GM12878 (cell line): Measurements from ENCODE around the gene PLCB4. TPM values are rescaled to one million over a fixed set of nuclear protein-coding genes. Genes with fewer than 3 reads are reported as not detected.
"Not testable (repeated sequence)": the region's sequence is repeated elsewhere in the genome, so short reads cannot be mapped to it uniquely, and the experiment has no call there.

Experiments
- ATAC-seq: fragments of 200-7000 bp; cut with Tn5 transposase; 3 replicates; pipeline ENCODE4 v1.9.1; 2020; ENCODE audit warnings: mild to moderate bottlenecking, moderate library complexity
- BruUV-seq: library from RNA; stranded (reverse); fragments of 400-500 nt; replicated peaks from 2 replicates; lab custom pipeline; 2021; lab: Mats Ljungman, UMichigan
- CTCF ChIA-PET: fragments of 300-600 bp; sonication (Branson Sonifier 250); formaldehyde crosslinking; extraction: SDS; loops from one replicate; lab custom pipeline; 2021; ENCODE audit warnings: inconsistent platforms; lab: Yijun Ruan, JAX
- POLR2A ChIA-PET: fragments of 350-600 bp; formaldehyde crosslinking; extraction: SDS; loops from one replicate; lab custom pipeline; 2021; ENCODE audit warnings: inconsistent platforms; lab: Charles Lee
- RAD21 ChIA-PET: fragments of 300-600 bp; sonication (Branson Sonifier 250); formaldehyde crosslinking; loops from one replicate; lab custom pipeline; 2023; ENCODE audit warnings: antibody characterized with exemption; ENCODE audit not compliant: unreplicated experiment; lab: Charles Lee
- SMC1A ChIA-PET: fragments of 300-600 bp; sonication (Branson Sonifier 250); formaldehyde crosslinking; loops from one replicate; lab custom pipeline; 2023; ENCODE audit not compliant: unreplicated experiment, uncharacterized antibody; lab: Charles Lee
- DNase-seq: peaks from one replicate; pipeline ENCODE4 v3.0.0-alpha.2; 2011; ENCODE audit warnings: low read depth, low spot score
- FAIRE-seq: peaks from 3 replicates; lab custom pipeline; 2011; peaks lifted over from hg19 to GRCh38; lab: Jason Lieb, UNC
- H2AFZ ChIP-seq: 2 replicates; pipeline ENCODE4 v1.6.0; 2011; ENCODE audit warnings: low read depth, low read length, control low read depth; ENCODE audit not compliant: control insufficient read depth
- H3K27ac ChIP-seq: 2 replicates; pipeline ENCODE4 v1.5.1; 2011; ENCODE audit warnings: control low read depth; ENCODE audit not compliant: control insufficient read depth, insufficient read depth
- H3K27me3 ChIP-seq, 2 experiments: replicated peaks in 1 of 2; 2 replicates each; pipeline versions ENCODE4 v1.6.0 to v1.6.1; 2011; ENCODE audit warnings: low read length in 1 of 2; ENCODE audit not compliant: control insufficient read depth in 2 of 2, insufficient read depth in 2 of 2
- H3K36me3 ChIP-seq, 2 experiments: 2 replicates each; pipeline ENCODE4 v1.5.1; 2011; ENCODE audit warnings: low read length in 1 of 2; ENCODE audit not compliant: control insufficient read depth in 2 of 2, insufficient read depth in 2 of 2
- H3K4me1 ChIP-seq: 2 replicates; pipeline ENCODE4 v1.6.1; 2011; ENCODE audit warnings: mild to moderate bottlenecking, low read length, moderate library complexity, mixed read lengths; ENCODE audit not compliant: control insufficient read depth, insufficient read depth
- H3K4me2 ChIP-seq: 2 replicates; pipeline ENCODE4 v1.6.0; 2011; ENCODE audit warnings: control low read depth; ENCODE audit not compliant: control insufficient read depth, insufficient read depth
- H3K4me3 ChIP-seq: fragments of 200-600 bp; sonication (generic); 2 replicates; pipeline ENCODE4 v1.5.1; 2016
- H3K79me2 ChIP-seq: 2 replicates; pipeline ENCODE4 v1.6.0; 2011; ENCODE audit warnings: low read length; ENCODE audit not compliant: control insufficient read depth, insufficient read depth
- H3K9ac ChIP-seq: 2 replicates; pipeline ENCODE4 v1.8.0; 2011; ENCODE audit warnings: low read length, control low read depth, mixed read lengths; ENCODE audit not compliant: control insufficient read depth, insufficient read depth
- H3K9me3 ChIP-seq: replicated peaks from 3 replicates; pipeline ENCODE4 v1.5.1; 2011; ENCODE audit warnings: mild to moderate bottlenecking, low read length; ENCODE audit not compliant: control insufficient read depth, insufficient read depth
- H4K20me1 ChIP-seq: 2 replicates; pipeline ENCODE4 v1.6.0; 2011; ENCODE audit not compliant: control insufficient read depth, insufficient read depth
- CBFB ChIP-seq: IDR thresholded peaks from 2 replicates; pipeline ENCODE4 v1.6.1; 2016; ENCODE audit warnings: antibody characterized with exemption, low read depth
- MAX ChIP-seq: IDR thresholded peaks from 2 replicates; pipeline ENCODE4 v1.6.1; 2012; ENCODE audit warnings: low read depth, low read length, improper control_type of control experiment
- NFIC ChIP-seq: IDR thresholded peaks from 2 replicates; pipeline ENCODE4 v1.6.1; 2012; ENCODE audit warnings: low read depth, mild to moderate bottlenecking, inconsistent platforms, low read length, moderate library complexity
- SIN3A ChIP-seq: IDR thresholded peaks from 2 replicates; pipeline ENCODE4 v1.6.1; 2012; ENCODE audit warnings: low read depth, low read length, improper control_type of control experiment
- SPI1 ChIP-seq: IDR thresholded peaks from 2 replicates; pipeline ENCODE4 v1.6.1; 2011; ENCODE audit warnings: low read depth, mild to moderate bottlenecking, low read length, moderate library complexity, borderline replicate concordance; ENCODE audit not compliant: insufficient read depth
- SREBF2 ChIP-seq: IDR thresholded peaks from 2 replicates; pipeline ENCODE4 v1.6.1; 2012; ENCODE audit warnings: mild to moderate bottlenecking, low read length
- SUZ12 ChIP-seq: fragments of 200-600 bp; sonication (generic); IDR thresholded peaks from one replicate; pipeline ENCODE4 v1.6.1; 2018; ENCODE audit warnings: antibody characterized with exemption, mild to moderate bottlenecking; ENCODE audit not compliant: unreplicated experiment
- ZBTB11 ChIP-seq: fragments of 450-650 bp; formaldehyde crosslinking; IDR thresholded peaks from 2 replicates; pipeline ENCODE4 v1.5.0; 2022; ENCODE audit warnings: mild to moderate bottlenecking, missing genetic modification characterization
- ZNF217 ChIP-seq: fragments of 450-650 bp; IDR thresholded peaks from 2 replicates; pipeline ENCODE4 v1.6.1; 2017; ENCODE audit warnings: antibody characterized with exemption, mild to moderate bottlenecking
- WGBS: methylation state at CpG from one replicate; pipeline ENCODE4 v1.1.6; 2016; ENCODE audit warnings: low lambda C conversion rate; ENCODE audit not compliant: insufficient replicate concordance, insufficient coverage; ENCODE audit errors: missing lambda C conversion rate; 5-methylcytosine and 5-hydroxymethylcytosine counted together
- in situ Hi-C: fragments of 300-500 bp; cut with MboI; formaldehyde crosslinking; loops from 9 replicates; pipeline ENCODE4 v1.14.3; 2018; ENCODE audit warnings: mixed read lengths
- intact Hi-C: fragments of 100-400 bp; cut with micrococcal nuclease; formaldehyde crosslinking; loops from one replicate; pipeline ENCODE4 v1.14.2; 2022; ENCODE audit not compliant: unreplicated experiment
- polyA plus RNA-seq, 11 experiments: library from polyadenylated mRNA; depleted of rRNA in 4 of 11; unstranded in 6 of 11; stranded (reverse) in 5 of 11; fragments of >200 nt; fragmentation: Nextera tagmentation in 4 of 11; fragmentation: Illumina TruSeq in 1 of 11; extraction: Ambion mirVana in 4 of 11; extraction: Trizol in 1 of 11; gene quantifications; 1 replicate in 1 of 11; 2 replicates in 10 of 11; pipeline versions ENCODE4 v1.2.1 to v1.2.3, GENCODE V29; 2011 to 2016; ENCODE audit warnings: inconsistent platforms in 2 of 11, missing spikeins in 2 of 11, low read depth in 1 of 11
- total RNA-seq, 4 experiments: library from RNA; depleted of rRNA in 3 of 4; stranded (reverse); fragments of >200 nt in 3 of 4; fragmentation: Illumina TruSeq in 1 of 4; extraction: Trizol in 1 of 4; gene quantifications; 2 replicates each; pipeline versions ENCODE4 v1.2.1 to v1.2.3, GENCODE V29; 2013 to 2021
- TF ChIP-seq, protein P1 (sequence below): fragments of 450-650 bp; IDR thresholded peaks from 2 replicates; pipeline ENCODE4 v1.6.1; 2014; ENCODE audit warnings: mild to moderate bottlenecking

Gene PLCB4
- total and polyA plus RNA-seq, 10 of the 15 experiments (the other 5 are each of a cell fraction or from before 2014, with no cell fraction given): not detected

- no peaks in the 10 kb centered on the region for H3K27me3 ChIP-seq
- CTCF ChIA-PET: interaction anchor here (0.6 kb wide), 1 partner anchor 201 kb away, joined by 3 read pairs; no protein-coding TSS in a partner anchor
- POLR2A ChIA-PET: no interaction called here
- no peak for FAIRE-seq
- DNase-seq: no peak
- H3K79me2 ChIP-seq: no peaks in the 10 kb centered on the region
- RAD21 ChIA-PET: no interaction called here
- H3K27ac ChIP-seq: no peak overlapping the region
- no peaks in the 10 kb centered on the region for H3K4me1 ChIP-seq
- H3K9ac ChIP-seq: no peak overlapping the region
- no peak for ATAC-seq
- in situ Hi-C loops: no loop called here
- TF ChIP-seq ZNF217 (no peak), SIN3A (no peak), NFIC (no peak), SUZ12 (no peak), ZBTB11 (no peak), CBFB (no peak), SREBF2 (no peak), MAX (no peak), SPI1 (no peak)
- TF ChIP-seq, protein P1, sequence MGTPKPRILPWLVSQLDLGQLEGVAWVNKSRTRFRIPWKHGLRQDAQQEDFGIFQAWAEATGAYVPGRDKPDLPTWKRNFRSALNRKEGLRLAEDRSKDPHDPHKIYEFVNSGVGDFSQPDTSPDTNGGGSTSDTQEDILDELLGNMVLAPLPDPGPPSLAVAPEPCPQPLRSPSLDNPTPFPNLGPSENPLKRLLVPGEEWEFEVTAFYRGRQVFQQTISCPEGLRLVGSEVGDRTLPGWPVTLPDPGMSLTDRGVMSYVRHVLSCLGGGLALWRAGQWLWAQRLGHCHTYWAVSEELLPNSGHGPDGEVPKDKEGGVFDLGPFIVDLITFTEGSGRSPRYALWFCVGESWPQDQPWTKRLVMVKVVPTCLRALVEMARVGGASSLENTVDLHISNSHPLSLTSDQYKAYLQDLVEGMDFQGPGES: no peak
- TF ChIP-seq, all 136 proteins: peak for 0
- BruUV-seq: no TSS peak
- Histone ChIP-seq H3K36me3 (no peaks in the 10 kb centered on the region), H3K4me2 (no peak overlapping the region), H2AFZ (no peak overlapping the region), H3K9me3 (no peaks in the 10 kb centered on the region), H3K4me3 (no peak overlapping the region), H4K20me1 (no peaks in the 10 kb centered on the region)
- SMC1A ChIA-PET: interaction anchor here (1.1 kb wide), 1 partner anchor 36 kb away, joined by 3 read pairs; no protein-coding TSS in a partner anchor
- intact Hi-C loops: no loop called here
- 41% methylated on average over 5 of the region's 5 CpGs for WGBS
Observed at GRCh38 chr20:9043364-9043763, 25.5 kb upstream of the PLCB4 start.

DNA sequence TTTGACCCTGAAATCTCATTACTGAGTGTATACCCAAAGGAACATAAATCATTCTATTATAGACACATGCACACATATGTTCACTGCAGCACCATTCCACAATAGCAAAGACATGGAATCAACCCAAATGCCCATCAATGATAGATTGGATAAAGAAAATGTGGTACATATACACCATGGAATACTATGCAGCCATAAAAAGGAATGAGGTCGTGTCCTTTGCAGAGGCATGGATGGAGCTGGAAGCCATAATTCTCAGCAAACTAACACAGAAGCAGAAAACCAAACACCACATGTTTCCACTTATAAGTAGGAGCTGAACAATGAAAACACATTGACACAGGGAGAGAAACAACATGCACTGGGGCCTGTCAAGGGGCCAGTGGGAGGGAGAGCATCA is 21.0 kb upstream of the PLCB4 start:
- DNase-seq, BruUV-seq, H3K4me1 ChIP-seq, H3K79me2 ChIP-seq, SMC1A ChIA-PET, CTCF ChIA-PET, H3K4me3 ChIP-seq, H3K36me3 ChIP-seq, H3K27me3 ChIP-seq, H2AFZ ChIP-seq, FAIRE-seq, H3K9ac ChIP-seq, intact Hi-C loops, RAD21 ChIA-PET, H3K27ac ChIP-seq, ATAC-seq, H3K4me2 ChIP-seq, in situ Hi-C loops, H3K9me3 ChIP-seq, POLR2A ChIA-PET, H4K20me1 ChIP-seq: not testable (repeated sequence)
- WGBS: 0% methylated on average over 1 of the region's 1 CpG
